OCI-LY1 (cell line): ENCODE measurements around the gene PCLO.

Experiments
- CTCF ChIP-seq: fragments of 200-600 bp; sonication (generic), shearing (Covaris generic); IDR thresholded peaks from 2 replicates; pipeline ENCODE4 v1.5.1; 2017; ENCODE audit warnings: mild to moderate bottlenecking, antibody characterized with exemption, low read length, moderate library complexity, mixed read lengths
- EZH2 ChIP-seq: fragments of 200-600 bp; sonication (generic), shearing (Covaris generic); IDR thresholded peaks from 2 replicates; pipeline ENCODE4 v1.8.0; 2017; ENCODE audit warnings: borderline replicate concordance, mixed run types, mild to moderate bottlenecking, antibody characterized with exemption, low read length, moderate library complexity, mixed read lengths

DNA sequence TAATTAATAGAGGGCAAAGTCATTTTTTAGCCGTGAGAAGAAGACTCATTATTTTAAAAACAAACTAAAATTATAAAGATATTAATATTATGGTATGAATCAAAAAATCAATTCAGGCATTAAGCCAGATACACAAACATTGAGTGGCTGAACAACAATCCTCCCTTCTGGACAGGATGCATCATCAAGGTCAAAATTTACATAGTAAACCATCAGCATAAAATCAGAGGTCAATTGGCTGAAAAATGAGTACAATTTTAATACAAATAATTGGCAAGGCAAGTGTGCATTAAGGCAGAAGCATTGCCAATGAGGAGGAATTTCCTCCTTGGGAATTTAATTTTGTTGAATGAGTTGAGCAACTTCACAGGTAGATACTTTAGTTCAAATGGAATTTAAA, 108.2 kb downstream of the PCLO start:
- no peak for TF ChIP-seq CTCF
- TF ChIP-seq EZH2: no peak
